Globus pallidus (tissue), 1 donor: ENCODE results near the gene CXXC5.

Source experiments
- DNase-seq: peaks from one replicate; pipeline ENCODE4 v3.0.0-alpha.2; 2015; ENCODE audit warnings: low spot score

CXXC5 gene

DNA sequence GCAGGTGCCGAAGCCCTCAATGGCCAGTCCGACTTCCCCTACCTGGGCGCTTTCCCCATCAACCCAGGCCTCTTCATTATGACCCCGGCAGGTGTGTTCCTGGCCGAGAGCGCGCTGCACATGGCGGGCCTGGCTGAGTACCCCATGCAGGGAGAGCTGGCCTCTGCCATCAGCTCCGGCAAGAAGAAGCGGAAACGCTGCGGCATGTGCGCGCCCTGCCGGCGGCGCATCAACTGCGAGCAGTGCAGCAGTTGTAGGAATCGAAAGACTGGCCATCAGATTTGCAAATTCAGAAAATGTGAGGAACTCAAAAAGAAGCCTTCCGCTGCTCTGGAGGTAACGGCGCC lies 32.9 kb downstream of the CXXC5 start:
- DNase-seq = no peak

DNA sequence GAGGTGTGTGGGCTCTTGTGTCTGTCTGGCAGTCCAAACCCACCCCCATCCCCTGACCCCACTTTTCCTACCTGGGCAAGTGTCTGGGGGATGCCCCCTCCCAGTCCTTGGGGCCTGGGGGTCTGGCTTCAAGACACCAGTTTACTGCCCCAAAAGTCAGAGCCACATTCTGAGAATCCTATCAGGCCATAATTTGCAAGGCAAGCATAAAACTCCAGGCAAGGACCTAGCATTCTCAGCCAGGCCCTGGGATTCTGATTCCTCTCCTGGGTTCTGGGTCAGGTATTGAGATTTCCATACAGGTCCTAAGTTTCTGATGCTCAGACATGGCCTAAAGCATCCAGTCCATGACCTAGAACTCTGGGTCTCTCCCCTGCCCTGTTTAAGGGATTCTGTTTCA lies 33.3 kb downstream of the CXXC5 start:
- no peak for DNase-seq

GRCh38 chr5:139682016-139682975 lies 34.1 kb downstream of the CXXC5 start:
- DNase-seq = peak; percentile 91

DNA sequence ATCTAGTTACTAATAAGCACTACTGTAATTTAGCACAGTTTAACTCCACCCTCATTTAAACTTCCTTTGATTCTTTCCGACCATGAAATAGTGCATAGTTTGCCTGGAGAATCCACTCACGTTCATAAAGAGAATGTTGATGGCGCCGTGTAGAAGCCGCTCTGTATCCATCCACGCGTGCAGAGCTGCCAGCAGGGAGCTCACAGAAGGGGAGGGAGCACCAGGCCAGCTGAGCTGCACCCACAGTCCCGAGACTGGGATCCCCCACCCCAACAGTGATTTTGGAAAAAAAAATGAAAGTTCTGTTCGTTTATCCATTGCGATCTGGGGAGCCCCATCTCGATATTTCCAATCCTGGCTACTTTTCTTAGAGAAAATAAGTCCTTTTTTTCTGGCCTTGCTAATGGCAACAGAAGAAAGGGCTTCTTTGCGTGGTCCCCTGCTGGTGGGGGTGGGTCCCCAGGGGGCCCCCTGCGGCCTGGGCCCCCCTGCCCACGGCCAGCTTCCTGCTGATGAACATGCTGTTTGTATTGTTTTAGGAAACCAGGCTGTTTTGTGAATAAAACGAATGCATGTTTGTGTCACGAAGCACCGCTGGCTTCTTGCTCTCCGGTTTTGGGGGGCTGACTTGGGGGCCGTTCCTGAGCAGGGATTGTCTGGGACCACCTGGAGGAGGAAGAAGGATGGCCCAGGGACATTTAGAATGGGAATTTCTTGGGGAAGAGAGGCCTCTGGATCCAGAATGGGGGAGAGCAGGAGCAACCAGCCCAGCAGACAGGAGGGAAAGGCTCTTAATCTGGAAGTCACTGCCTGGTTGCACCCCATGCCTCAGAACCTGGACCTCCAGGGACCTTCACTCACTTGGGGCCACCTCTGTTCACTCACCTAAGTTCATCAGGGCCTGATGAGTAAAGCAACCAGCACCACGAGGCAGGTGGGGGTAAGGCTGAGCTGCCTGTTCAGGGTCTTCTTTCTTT lies 35.4 kb downstream of the CXXC5 start:
- DNase-seq = no peak

DNA sequence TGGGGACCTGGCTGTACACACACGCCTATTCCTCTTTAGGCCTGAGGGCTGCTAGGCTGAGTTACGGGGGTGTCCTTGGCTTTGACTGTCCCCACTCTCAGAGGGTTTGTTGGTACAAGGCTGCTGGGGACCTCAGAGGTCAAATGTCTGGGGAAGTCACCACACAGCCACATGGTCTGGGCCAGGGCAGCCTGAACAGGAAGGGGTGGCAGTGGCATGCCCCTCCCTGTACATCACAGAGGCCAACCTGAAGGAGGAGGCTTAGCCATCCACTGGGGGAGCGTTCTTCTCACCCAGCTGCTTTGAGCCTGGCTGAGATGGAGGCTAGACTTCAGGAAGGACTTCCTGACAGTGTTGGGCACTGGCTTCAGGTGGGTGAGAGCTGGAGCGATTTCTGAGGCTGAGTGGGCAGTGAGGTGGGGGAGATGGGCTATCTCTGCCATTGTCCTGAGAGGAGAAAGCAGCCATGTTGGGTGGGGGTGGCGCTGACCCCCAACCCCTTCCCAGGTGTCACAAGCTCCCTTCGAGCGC lies 36.3 kb downstream of the CXXC5 start:
- no peak for DNase-seq

DNA sequence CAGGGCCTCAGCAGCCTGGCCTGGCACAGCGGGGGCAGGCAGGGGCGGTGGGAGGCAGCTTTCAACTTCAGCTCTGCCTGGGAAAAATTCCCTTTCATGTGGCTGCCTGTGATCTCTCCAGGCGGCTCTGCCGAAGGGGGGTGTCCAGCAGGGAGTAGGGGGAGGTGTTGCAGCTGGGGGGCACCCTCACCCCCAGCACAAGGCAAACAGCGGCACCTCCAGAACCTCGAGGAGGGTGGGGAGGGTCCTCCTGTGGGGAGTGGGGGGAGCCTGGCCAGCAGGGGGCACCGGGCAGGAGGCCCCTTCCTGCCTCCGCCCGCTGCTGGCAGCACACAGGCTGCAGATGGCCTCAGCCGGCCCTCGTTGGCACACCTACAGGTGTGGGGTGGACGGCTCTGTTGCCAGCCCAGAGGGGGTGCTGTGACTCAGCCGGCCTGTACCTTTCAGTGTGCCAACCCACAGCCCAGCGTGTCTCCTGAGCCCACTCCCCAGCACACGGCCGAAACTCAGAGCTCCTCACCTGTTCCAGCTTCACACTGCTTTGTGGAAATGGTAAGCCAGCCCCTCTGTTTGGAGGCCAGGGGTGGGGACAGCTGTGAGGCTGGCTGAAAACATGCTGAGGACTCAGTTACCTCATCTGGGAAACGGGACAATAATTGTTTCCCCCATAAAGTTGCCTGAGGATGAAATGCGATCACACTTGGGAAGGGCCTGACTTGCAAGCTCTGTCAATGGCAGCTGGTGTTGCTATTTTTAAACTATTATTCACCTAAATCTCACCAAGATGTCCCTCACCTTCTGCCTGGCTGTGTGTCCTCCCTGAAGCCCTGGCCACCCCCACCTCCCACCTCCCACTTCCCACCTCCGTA lies 37.0 kb downstream of the CXXC5 start:
- DNase-seq = no peak

GRCh38 chr5:139685886-139686285 lies 37.7 kb downstream of the CXXC5 start:
- no peak for DNase-seq

DNA sequence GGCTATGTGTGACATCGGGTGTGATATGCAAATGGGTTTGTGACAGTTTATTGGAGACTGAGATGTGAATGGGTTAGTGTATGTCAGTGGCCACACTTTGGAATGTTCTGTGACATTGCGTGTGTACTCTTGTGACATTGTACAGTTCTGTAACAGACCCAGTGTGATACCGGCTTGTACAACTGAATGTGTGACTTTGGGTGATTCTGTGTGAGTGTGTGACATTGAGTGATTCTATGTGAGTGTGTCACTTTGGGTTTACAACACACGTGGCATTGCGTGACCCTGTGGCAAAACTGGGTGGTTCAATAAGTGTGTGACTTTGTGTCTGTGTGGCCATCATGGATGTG lies 38.2 kb downstream of the CXXC5 start:
- DNase-seq = no peak

GRCh38 chr5:139686706-139687441 lies 38.7 kb downstream of the CXXC5 start:
- DNase-seq = no peak

DNA sequence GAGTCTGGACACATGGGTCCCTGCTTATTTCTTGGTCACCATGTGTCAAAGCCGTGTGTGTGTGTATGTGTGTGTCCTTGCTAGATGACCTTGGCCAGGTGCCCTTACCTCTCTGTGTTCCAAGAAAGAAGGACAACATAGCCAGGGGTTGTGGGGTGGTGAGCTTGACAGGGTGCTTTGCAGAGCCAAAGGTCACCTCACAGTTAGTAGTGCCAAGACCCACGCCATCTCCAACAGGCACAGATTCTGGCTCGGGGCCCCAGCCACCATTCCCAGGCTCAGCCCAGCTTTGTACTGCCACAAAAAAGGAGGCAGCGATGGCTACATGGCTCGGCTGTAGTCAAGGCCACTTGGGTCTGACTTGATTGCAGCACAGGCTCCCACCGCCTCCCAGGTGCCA lies 39.5 kb downstream of the CXXC5 start:
- DNase-seq = no peak

DNA sequence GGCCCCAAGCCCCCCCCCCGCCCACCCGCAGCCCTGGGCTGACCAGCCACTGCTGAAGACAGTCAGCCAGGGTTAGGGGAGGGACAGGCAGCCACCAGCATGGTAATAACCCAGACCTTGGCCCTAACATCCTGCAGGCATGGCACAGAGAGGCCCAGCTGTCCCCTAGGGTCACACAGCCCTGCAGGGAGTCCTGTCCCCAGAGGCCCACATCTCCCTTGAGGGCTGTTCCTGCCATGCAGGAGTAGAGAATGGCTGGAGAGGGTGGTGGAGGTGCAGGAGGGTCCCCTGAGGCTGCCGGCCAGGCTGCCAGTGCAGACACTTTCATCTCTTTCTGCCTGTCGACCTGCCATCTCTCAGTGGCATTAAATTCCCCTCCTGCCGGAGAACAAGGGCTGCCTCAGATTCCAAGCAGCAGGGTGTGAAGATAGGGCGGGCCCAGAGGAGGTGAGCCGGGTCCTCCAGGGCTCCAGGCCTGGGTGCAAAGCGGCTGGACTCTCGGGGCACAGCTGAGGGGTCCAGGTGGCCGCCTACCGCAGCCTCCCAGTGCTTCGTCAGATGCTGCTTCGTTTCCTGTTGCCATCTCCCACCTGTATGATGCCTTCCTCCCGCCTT lies 40.0 kb downstream of the CXXC5 start:
- DNase-seq = no peak

- no peak for DNase-seq
Observed at GRCh38 chr5:139688751-139689372, 40.7 kb downstream of the CXXC5 start.

GRCh38 chr5:139689631-139690063 lies 41.5 kb downstream of the CXXC5 start:
- DNase-seq = no peak

DNA sequence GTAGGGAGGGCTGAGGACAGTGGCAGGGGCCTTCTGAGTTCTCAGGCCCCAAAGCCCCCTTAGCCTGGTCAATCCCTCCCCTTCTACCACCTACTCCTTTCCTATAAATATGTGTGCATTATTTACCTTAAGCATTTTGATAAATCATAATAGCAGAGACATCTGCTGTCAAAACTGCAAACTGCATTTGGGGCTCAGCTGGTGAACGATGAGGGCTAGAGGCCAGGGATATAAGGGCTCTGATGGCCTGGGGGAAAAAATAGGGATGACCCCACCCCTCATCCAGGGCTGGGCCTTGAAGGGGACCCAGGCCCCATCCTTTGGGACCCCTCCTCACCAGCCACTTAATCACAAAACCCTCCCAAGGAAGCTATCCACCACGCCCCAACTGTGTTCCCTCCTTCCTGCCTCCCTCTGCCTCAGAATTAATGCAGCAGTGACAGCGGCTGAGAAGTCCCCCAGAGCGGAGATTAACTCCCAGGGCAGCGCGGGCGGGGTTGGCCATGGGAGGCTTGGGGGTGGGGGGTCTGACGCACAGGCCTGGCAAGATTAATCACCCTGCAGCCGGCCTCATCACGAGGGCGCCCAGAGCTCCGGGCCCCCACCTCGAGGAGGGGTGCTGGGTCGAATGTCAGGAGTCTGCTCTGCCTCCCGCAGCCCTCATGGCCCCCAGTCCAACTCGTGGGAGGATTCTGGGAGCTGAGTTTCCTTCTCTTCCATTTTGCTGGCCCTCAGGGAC lies 42.1 kb downstream of the CXXC5 start:
- peak; percentile 70 for DNase-seq

DNA sequence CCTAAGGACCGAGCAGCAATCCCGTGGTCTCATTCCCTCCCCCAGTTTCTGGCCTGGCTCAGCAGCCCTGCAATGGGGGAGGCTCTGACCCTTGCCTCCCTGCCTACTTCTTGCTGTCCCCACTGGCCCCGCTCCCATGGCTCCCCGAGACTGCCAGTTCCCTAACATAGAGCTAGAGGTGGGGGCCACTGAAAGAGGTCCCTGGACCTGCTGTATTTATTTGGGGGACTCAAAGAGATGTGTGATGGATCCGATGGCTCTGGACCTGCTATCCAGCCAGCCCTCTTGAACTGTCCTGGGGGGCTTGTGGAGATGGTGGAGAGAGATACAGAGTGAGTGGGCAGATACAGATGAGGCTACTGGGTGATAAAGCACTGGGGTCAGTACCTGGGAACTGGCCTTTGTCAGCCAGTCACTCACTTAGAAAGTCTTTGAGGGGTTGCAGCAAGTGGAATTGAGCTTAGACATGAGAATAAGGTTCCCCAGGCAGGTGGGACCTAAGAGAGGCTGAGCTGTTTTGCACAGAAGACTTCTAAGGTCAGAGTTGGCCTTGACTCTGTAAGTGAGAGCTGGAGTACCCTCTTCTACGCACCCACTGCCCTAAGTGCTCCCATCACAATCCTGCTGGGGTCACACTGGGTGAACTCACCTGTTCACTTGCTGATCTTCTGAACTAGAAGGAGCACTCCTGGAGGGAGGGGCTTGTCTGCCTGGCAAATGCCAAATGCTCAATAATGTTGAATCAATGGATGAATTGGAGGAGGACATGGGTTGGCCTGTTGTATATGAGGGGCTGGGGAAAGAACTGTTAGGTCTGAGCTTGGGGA lies 42.9 kb downstream of the CXXC5 start:
- no peak for DNase-seq

DNA sequence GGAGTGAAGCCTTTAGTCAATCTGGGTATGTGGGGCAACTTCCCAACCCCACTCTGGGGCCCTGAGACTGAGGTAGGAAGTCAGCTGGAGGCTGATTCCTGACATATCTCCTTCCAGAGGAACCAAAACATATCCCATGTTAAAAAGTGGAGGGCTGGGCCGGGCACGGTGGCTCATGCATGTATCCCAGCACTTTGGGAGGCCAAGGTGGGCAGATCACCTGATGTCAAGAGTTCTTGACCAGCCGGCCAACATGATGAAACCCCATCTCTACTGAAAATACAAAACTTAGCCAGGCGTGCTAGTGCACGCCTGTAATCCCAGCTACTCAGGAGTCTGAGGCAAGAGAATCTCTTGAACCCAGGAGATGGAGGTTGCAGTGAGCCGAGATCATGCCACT lies 44.0 kb downstream of the CXXC5 start:
- DNase-seq = no peak

DNA sequence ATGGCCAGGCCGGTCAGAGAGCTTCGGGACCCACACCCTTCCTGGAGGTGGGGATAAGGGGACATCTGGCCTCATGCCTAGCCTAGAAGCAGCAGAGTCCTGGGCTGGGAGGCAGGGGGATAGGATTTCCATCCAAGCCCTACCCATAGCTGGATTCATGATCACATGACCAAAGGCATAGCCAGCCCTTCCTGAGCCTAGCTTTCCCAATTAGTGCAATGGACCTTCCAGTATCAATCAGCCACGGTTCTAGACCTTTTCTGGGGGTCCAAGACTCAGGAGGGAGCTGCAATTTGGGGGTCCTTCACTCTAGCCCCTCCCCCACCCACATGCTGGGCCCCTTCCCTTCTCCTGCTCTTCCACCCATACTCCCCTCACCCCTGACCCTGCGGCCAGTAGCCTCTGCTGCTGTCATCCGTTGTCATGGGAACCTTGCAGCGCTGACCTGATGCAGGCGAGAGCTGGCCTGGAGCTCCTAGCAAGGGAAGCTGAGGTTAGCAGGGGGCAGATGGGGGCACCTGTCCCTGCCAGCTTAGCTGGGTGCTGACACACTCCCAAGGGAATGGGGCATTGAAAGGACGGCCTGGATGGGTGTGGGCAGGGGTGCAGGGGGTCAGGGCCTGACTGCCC lies 44.6 kb downstream of the CXXC5 start:
- no peak for DNase-seq
